Fibroblast of pulmonary artery (primary cell): Measurements from ENCODE around the gene METTL26.

ENCODE experiments used
- DNase-seq: peaks from one replicate; pipeline ENCODE4 v3.0.0-alpha.2; 2010; ENCODE audit warnings: low read depth
- H3K4me3 ChIP-seq: replicated peaks from 2 replicates; pipeline ENCODE4 v1.5.1; 2011; ENCODE audit warnings: low read depth, mild to moderate bottlenecking, control low read depth, low read length, moderate library complexity
- TF ChIP-seq, protein P1 (sequence below): IDR thresholded peaks from 2 replicates; pipeline ENCODE4 v1.5.1; 2011; ENCODE audit warnings: mild to moderate bottlenecking, control low read depth, low read length, inconsistent platforms; ENCODE audit errors: missing control alignments

Gene METTL26

DNA sequence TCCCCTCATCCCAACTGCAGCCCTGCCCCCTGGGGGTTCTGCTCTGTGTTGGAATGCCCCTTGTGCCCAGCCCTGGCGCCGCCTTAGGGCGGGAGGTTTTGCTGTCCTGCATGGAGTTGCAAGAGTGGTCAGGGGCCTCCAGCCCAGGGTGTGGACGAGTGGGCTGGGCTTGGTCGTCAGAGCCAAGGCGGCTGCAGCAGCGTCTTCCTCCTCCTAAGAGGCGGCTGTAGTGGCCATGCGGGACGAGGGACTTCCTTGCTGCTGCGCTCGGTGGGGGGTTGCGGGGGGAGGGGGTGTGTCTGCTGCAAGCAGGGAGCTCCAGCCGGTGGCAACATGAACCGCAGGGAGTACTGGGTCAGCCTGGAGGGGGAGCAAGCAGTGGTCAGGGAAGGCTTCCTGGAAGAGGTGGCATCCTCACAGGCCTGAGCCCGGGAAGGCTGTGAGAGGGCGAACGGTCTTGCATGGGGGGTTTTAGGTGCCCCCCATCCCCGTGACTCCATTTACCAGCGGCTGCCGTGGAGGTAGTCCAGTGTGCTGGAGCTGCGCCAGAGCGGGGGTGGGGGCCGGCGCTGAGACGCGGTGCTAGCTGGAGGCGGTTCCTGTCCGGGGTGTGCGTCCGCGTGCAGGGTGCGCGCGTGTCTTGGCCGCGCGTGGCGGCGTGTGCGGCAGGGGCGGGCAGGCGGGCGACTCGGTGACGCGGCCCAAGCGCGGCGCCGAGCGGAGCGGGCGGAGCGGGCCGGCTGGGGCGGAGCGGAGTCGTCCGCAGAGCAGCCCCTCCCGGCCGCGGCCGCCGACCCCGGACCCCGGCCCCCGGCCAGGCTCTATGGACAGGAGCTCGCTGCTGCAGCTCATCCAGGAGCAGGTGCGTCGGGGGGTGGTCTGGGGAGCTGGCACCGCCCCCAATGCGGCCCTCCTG lies 39.1 kb upstream of the METTL26 start, which contains the start of gene RHBDL1:
Gene RHBDL1 (plus strand): TSS at position 704 of the 916 bp plus-strand sequence. CDS start 120 bp downstream, at position 824.
- TF ChIP-seq, protein P1, sequence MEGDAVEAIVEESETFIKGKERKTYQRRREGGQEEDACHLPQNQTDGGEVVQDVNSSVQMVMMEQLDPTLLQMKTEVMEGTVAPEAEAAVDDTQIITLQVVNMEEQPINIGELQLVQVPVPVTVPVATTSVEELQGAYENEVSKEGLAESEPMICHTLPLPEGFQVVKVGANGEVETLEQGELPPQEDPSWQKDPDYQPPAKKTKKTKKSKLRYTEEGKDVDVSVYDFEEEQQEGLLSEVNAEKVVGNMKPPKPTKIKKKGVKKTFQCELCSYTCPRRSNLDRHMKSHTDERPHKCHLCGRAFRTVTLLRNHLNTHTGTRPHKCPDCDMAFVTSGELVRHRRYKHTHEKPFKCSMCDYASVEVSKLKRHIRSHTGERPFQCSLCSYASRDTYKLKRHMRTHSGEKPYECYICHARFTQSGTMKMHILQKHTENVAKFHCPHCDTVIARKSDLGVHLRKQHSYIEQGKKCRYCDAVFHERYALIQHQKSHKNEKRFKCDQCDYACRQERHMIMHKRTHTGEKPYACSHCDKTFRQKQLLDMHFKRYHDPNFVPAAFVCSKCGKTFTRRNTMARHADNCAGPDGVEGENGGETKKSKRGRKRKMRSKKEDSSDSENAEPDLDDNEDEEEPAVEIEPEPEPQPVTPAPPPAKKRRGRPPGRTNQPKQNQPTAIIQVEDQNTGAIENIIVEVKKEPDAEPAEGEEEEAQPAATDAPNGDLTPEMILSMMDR, result no peak
- peak within 1 kb of the TSS; percentile 31 for H3K4me3 ChIP-seq
- no peak for DNase-seq

- H3K4me3 ChIP-seq, result no peak overlapping the region
- TF ChIP-seq, protein P1, result no peak
- no peak for DNase-seq
Measured at GRCh38 chr16:674214-674881, 38.2 kb upstream of the METTL26 start.

- TF ChIP-seq, protein P1, result no peak
- no peak for DNase-seq
- H3K4me3 ChIP-seq, result no peak overlapping the region
Measured at GRCh38 chr16:673399-673991, 37.4 kb upstream of the METTL26 start.

DNA sequence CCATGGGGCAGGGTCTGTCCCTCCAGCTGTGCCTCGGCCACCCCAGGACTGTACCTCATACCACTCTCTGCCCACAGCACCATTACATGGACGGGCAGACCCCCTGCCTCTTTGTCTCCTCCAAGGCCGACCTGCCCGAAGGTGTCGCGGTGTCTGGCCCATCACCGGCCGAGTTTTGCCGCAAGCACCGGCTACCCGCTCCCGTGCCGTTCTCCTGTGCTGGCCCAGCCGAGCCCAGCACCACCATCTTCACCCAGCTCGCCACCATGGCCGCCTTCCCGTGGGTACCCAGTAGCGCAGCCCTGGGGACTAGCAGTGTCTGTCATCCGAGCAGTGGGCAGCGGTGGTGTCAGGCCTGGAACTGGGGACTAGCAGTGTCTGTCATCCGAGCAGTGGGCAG lies 36.7 kb upstream of the METTL26 start:
- H3K4me3 ChIP-seq, result no peak overlapping the region
- TF ChIP-seq, protein P1, result no peak
- no peak for DNase-seq

DNA sequence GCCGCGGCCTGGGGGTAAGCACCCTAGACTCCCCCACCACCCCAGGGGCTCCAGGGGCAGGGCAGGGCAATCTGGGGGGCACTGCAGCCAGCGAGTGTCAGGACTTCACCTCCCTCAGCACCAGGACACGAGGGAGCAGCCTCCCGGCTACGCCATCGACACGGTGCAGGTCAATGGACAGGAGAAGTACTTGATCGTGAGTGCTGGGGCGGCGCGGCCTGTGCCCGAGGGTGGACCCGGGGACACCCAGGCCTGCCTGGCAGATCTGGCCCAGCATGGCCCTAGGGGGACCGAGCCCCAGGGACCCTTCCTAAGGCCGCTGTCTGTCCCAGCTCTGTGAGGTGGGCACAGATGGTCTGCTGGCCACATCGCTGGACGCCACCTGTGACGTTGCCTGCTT lies 36.3 kb upstream of the METTL26 start:
- no peak overlapping the region for H3K4me3 ChIP-seq
- TF ChIP-seq, protein P1, result no peak
- no peak for DNase-seq

GRCh38 chr16:671353-672131 lies 35.4 kb upstream of the METTL26 start:
- no peak overlapping the region for H3K4me3 ChIP-seq
- TF ChIP-seq, protein P1, result no peak
- no peak for DNase-seq
